ENCODE data around the gene SIPA1L2.

The SIPA1L2 gene

GRCh38 chr1:232593717-232594502 is 36.0 kb downstream of the SIPA1L2 start:
- in situ Hi-C loops (cut with HindIII; ENCODE audit: low pct_unique_long_range_greater_than_20kb, low sequenced_read_pairs): no loop called here
- no peak for TF ChIP-seq JUND (IDR thresholded peaks at IDR 0.05; ENCODE audit: low read depth)
- no peak for DNase-seq (ENCODE audit: low read depth in 1 of 2, low spot score in 1 of 2)

GRCh38 chr1:232591344-232591743 is 38.6 kb downstream of the SIPA1L2 start:
- TF ChIP-seq JUND (IDR thresholded peaks at IDR 0.05; ENCODE audit: low read depth): no peak
- DNase-seq (ENCODE audit: low read depth in 1 of 2, low spot score in 1 of 2): no peak
- in situ Hi-C loops (cut with HindIII; ENCODE audit: low pct_unique_long_range_greater_than_20kb, low sequenced_read_pairs): no loop called here

GRCh38 chr1:232590744-232591082 is 39.2 kb downstream of the SIPA1L2 start:
- in situ Hi-C loops (cut with HindIII; ENCODE audit: low pct_unique_long_range_greater_than_20kb, low sequenced_read_pairs): no loop called here
- no peak for TF ChIP-seq JUND (IDR thresholded peaks at IDR 0.05; ENCODE audit: low read depth)
- no peak for DNase-seq (ENCODE audit: low read depth in 1 of 2, low spot score in 1 of 2)

- in situ Hi-C loops (cut with HindIII; ENCODE audit: low pct_unique_long_range_greater_than_20kb, low sequenced_read_pairs): no loop called here
- DNase-seq (ENCODE audit: low read depth in 1 of 2, low spot score in 1 of 2): no peak
- TF ChIP-seq JUND (IDR thresholded peaks at IDR 0.05; ENCODE audit: low read depth): no peak
Measured at GRCh38 chr1:232589812-232590743, 39.9 kb downstream of the SIPA1L2 start.

- in situ Hi-C loops (cut with HindIII; ENCODE audit: low pct_unique_long_range_greater_than_20kb, low sequenced_read_pairs): no loop called here
- no peak for DNase-seq (ENCODE audit: low read depth in 1 of 2, low spot score in 1 of 2)
- TF ChIP-seq JUND (IDR thresholded peaks at IDR 0.05; ENCODE audit: low read depth): no peak
Measured at GRCh38 chr1:232589111-232589811, 40.7 kb downstream of the SIPA1L2 start.

- TF ChIP-seq JUND (IDR thresholded peaks at IDR 0.05; ENCODE audit: low read depth): no peak
- no peak for DNase-seq (ENCODE audit: low read depth in 1 of 2, low spot score in 1 of 2)
- in situ Hi-C loops (cut with HindIII; ENCODE audit: low pct_unique_long_range_greater_than_20kb, low sequenced_read_pairs): no loop called here
Measured at GRCh38 chr1:232587141-232588008, 42.6 kb downstream of the SIPA1L2 start.

GRCh38 chr1:232586679-232587078 is 43.3 kb downstream of the SIPA1L2 start:
- no peak for DNase-seq (ENCODE audit: low read depth in 1 of 2, low spot score in 1 of 2)
- in situ Hi-C loops (cut with HindIII; ENCODE audit: low pct_unique_long_range_greater_than_20kb, low sequenced_read_pairs): no loop called here
- TF ChIP-seq JUND (IDR thresholded peaks at IDR 0.05; ENCODE audit: low read depth): no peak

GRCh38 chr1:232585486-232585885 is 44.4 kb downstream of the SIPA1L2 start:
- TF ChIP-seq JUND (IDR thresholded peaks at IDR 0.05; ENCODE audit: low read depth): no peak
- no peak for DNase-seq (ENCODE audit: low read depth in 1 of 2, low spot score in 1 of 2)
- in situ Hi-C loops (cut with HindIII; ENCODE audit: low pct_unique_long_range_greater_than_20kb, low sequenced_read_pairs): no loop called here

GRCh38 chr1:232581932-232582331 is 48.0 kb downstream of the SIPA1L2 start:
- in situ Hi-C loops (cut with HindIII; ENCODE audit: low pct_unique_long_range_greater_than_20kb, low sequenced_read_pairs): no loop called here
- no peak for DNase-seq (ENCODE audit: low read depth in 1 of 2, low spot score in 1 of 2)
- no peak for TF ChIP-seq JUND (IDR thresholded peaks at IDR 0.05; ENCODE audit: low read depth)
